WTC11 (cell line): Measurements from ENCODE around the gene CHRNG. TPM values are rescaled to one million over a fixed set of nuclear protein-coding genes. Genes with fewer than 3 reads are reported as not detected.

Experiments used
- ATAC-seq: fragments of 200-7000 bp; cut with Tn5 transposase; 2 replicates; pipeline ENCODE4 v1.10.0; 2021; ENCODE audit warnings: mild to moderate bottlenecking, moderate library complexity
- CTCF ChIA-PET: fragments of 300-600 bp; sonication (Branson Sonifier 250); formaldehyde crosslinking; loops from one replicate; lab custom pipeline; 2021; ENCODE audit warnings: antibody characterized with exemption; lab: Charles Lee
- POLR2A ChIA-PET: fragments of 350-600 bp; sonication (Branson Sonifier 250); formaldehyde crosslinking; loops from one replicate; lab custom pipeline; 2021; ENCODE audit warnings: antibody characterized with exemption; lab: Charles Lee
- DNase-seq: peaks from one replicate; pipeline ENCODE4 v3.0.0; 2021; ENCODE audit warnings: low spot score
- H3K27ac Mint-ChIP-seq: 2 replicates; pipeline ENCODE4 v1.8.0; 2021; ENCODE audit warnings: mixed read lengths
- H3K27me3 Mint-ChIP-seq: 2 replicates; pipeline ENCODE4 v1.8.0; 2021; ENCODE audit warnings: low read depth, mild to moderate bottlenecking, moderate library complexity, mixed read lengths
- H3K36me3 Mint-ChIP-seq: 2 replicates; pipeline ENCODE4 v1.8.0; 2021; ENCODE audit warnings: mixed read lengths
- H3K4me1 Mint-ChIP-seq: 2 replicates; pipeline ENCODE4 v1.8.0; 2022; ENCODE audit warnings: mixed read lengths
- H3K4me3 Mint-ChIP-seq: 2 replicates; pipeline ENCODE4 v1.8.0; 2021; ENCODE audit warnings: mild to moderate bottlenecking, moderate library complexity, mixed read lengths
- H3K9me3 Mint-ChIP-seq: 2 replicates; pipeline ENCODE4 v1.8.0; 2021; ENCODE audit warnings: mixed read lengths
- ATF2 ChIP-seq: sonication (generic); formaldehyde crosslinking; IDR thresholded peaks from 2 replicates; pipeline ENCODE4 v1.8.1; 2022; ENCODE audit warnings: low read depth, missing genetic modification reagents, borderline replicate concordance
- ATF3 ChIP-seq: sonication (generic); formaldehyde crosslinking; conservative IDR thresholded peaks from 2 replicates; pipeline ENCODE4 v1.8.1; 2022; ENCODE audit warnings: mild to moderate bottlenecking, missing genetic modification reagents
- CDX4 ChIP-seq: fragments of 250-450 bp; sonication (Bioruptor Pico); IDR thresholded peaks from 2 replicates; pipeline ENCODE4 v1.9.0; 2021; ENCODE audit warnings: moderate library complexity, mild to moderate bottlenecking, inconsistent platforms, borderline replicate concordance
- ELF4 ChIP-seq: sonication (generic); formaldehyde crosslinking; IDR thresholded peaks from 2 replicates; pipeline ENCODE4 v1.8.1; 2022; ENCODE audit warnings: low read depth, mild to moderate bottlenecking, moderate library complexity, missing genetic modification reagents
- EMX1 ChIP-seq: fragments of 250-450 bp; sonication (Bioruptor Pico); IDR thresholded peaks from 2 replicates; pipeline ENCODE4 v1.8.0; 2021; ENCODE audit warnings: mild to moderate bottlenecking
- ERG ChIP-seq: fragments of 250-450 bp; sonication (Bioruptor Pico); IDR thresholded peaks from 2 replicates; pipeline ENCODE4 v1.8.0; 2021; ENCODE audit warnings: mild to moderate bottlenecking
- FOXK1 ChIP-seq: sonication (generic); formaldehyde crosslinking; IDR thresholded peaks from 2 replicates; pipeline ENCODE4 v1.8.0; 2022; ENCODE audit warnings: mild to moderate bottlenecking, moderate library complexity, missing genetic modification reagents
- FOXP1 ChIP-seq: sonication (generic); formaldehyde crosslinking; IDR thresholded peaks from 2 replicates; pipeline ENCODE4 v1.8.0; 2022; ENCODE audit warnings: missing genetic modification reagents, mild to moderate bottlenecking, moderate library complexity, borderline replicate concordance
- HMGA2 ChIP-seq: fragments of 250-450 bp; sonication (Bioruptor Pico); IDR thresholded peaks from 2 replicates; pipeline ENCODE4 v1.4.0; 2021; ENCODE audit warnings: mild to moderate bottlenecking, moderate library complexity
- IRF2 ChIP-seq: sonication (generic); formaldehyde crosslinking; IDR thresholded peaks from 2 replicates; pipeline ENCODE4 v1.8.0; 2022; ENCODE audit warnings: low read depth, missing genetic modification reagents, borderline replicate concordance
- JAZF1 ChIP-seq: fragments of 250-450 bp; sonication (Bioruptor Pico); IDR thresholded peaks from 2 replicates; pipeline ENCODE4 v1.9.0; 2021; ENCODE audit warnings: moderate library complexity, mild to moderate bottlenecking, inconsistent platforms
- MLX ChIP-seq: sonication (generic); formaldehyde crosslinking; IDR thresholded peaks from 2 replicates; pipeline ENCODE4 v1.8.1; 2023; ENCODE audit warnings: mild to moderate bottlenecking, missing genetic modification reagents, moderate library complexity
- MXD4 ChIP-seq: fragments of 250-450 bp; sonication (Bioruptor Pico); IDR thresholded peaks from 2 replicates; pipeline ENCODE4 v1.8.0; 2021; ENCODE audit warnings: mild to moderate bottlenecking, moderate library complexity, borderline replicate concordance
- NR1H2 ChIP-seq: sonication (generic); formaldehyde crosslinking; IDR thresholded peaks from 2 replicates; pipeline ENCODE4 v1.9.0; 2021; ENCODE audit warnings: mild to moderate bottlenecking, moderate library complexity, missing genetic modification reagents
- NR3C1 ChIP-seq: sonication (generic); formaldehyde crosslinking; conservative IDR thresholded peaks from 2 replicates; pipeline ENCODE4 v1.8.1; 2023; ENCODE audit warnings: low read depth, mild to moderate bottlenecking, missing genetic modification reagents
- PRDM15 ChIP-seq: sonication (generic); formaldehyde crosslinking; IDR thresholded peaks from 2 replicates; pipeline ENCODE4 v1.8.0; 2022; ENCODE audit warnings: missing genetic modification reagents
- TEAD1 ChIP-seq: sonication (generic); formaldehyde crosslinking; IDR thresholded peaks from 2 replicates; pipeline ENCODE4 v1.8.0; 2022; ENCODE audit warnings: mild to moderate bottlenecking, missing genetic modification reagents
- TEAD4 ChIP-seq: sonication (generic); formaldehyde crosslinking; IDR thresholded peaks from 2 replicates; pipeline ENCODE4 v1.8.0; 2022; ENCODE audit warnings: mild to moderate bottlenecking, missing genetic modification reagents
- ZMAT4 ChIP-seq: fragments of 250-450 bp; sonication (Bioruptor Pico); IDR thresholded peaks from 2 replicates; pipeline ENCODE4 v1.9.0; 2021; ENCODE audit warnings: mild to moderate bottlenecking
- ZNF138 ChIP-seq: sonication (generic); formaldehyde crosslinking; conservative IDR thresholded peaks from 2 replicates; pipeline ENCODE4 v1.8.1; 2022; ENCODE audit warnings: mild to moderate bottlenecking, moderate library complexity, missing genetic modification reagents
- ZNF423 ChIP-seq: fragments of 250-450 bp; sonication (Bioruptor Pico); IDR thresholded peaks from 2 replicates; pipeline ENCODE4 v2.1.2; 2022; ENCODE audit warnings: mild to moderate bottlenecking, moderate library complexity
- ZNF532 ChIP-seq: fragments of 250-450 bp; sonication (Bioruptor Pico); IDR thresholded peaks from 2 replicates; pipeline ENCODE4 v1.9.0; 2021; ENCODE audit warnings: mild to moderate bottlenecking, borderline replicate concordance
- total RNA-seq: library from RNA; stranded (reverse); gene quantifications from 3 replicates; pipeline ENCODE4 v1.2.3, GENCODE V29; 2021

Gene CHRNG
- total RNA-seq, 1 experiment from 2014 or later: 0.20 TPM

- no peak for DNase-seq
- Mint-ChIP-seq H3K9me3 (no peaks in the 10 kb centered on the region), H3K4me1 (peaks cover 7% of the 10 kb centered on the region; the same call in 1 of the 2 replicates), H3K36me3 (no peaks in the 10 kb centered on the region), H3K4me3 (no peak overlapping the region), H3K27ac (no peak overlapping the region), H3K27me3 (peaks cover 15% of the 10 kb centered on the region)
- ATAC-seq: no peak
- CTCF ChIA-PET: interaction anchor here (0.7 to 2.7 kb wide), 2 partner anchors 8 to 278 kb away, joined by 4 to 7 read pairs; no protein-coding TSS in a partner anchor
- POLR2A ChIA-PET: no interaction called here
- TF ChIP-seq NR1H2 (CRISPR knock-in tag) (no peak), ZNF532 (CRISPR knock-in tag) (no peak), NR3C1 (CRISPR knock-in tag) (no peak), MXD4 (CRISPR knock-in tag) (no peak), ZNF423 (CRISPR knock-in tag) (no peak), IRF2 (CRISPR knock-in tag) (no peak), EMX1 (no peak), FOXK1 (CRISPR knock-in tag) (no peak)
Observed at GRCh38 chr2:232516551-232516950, 22.9 kb upstream of the CHRNG start.

- no peaks in the 10 kb centered on the region for H3K36me3 Mint-ChIP-seq
- DNase-seq (no peak), ATAC-seq (no peak)
- TF ChIP-seq FOXK1 (CRISPR knock-in tag) (no peak), ERG (no peak), HMGA2 (CRISPR knock-in tag) (no peak), ATF2 (CRISPR knock-in tag) (no peak), CDX4 (CRISPR knock-in tag) (no peak), PRDM15 (no peak), ATF3 (CRISPR knock-in tag) (no peak), MLX (CRISPR knock-in tag) (no peak), TEAD1 (CRISPR knock-in tag) (no peak), ZNF138 (CRISPR knock-in tag) (no peak), ZMAT4 (CRISPR knock-in tag) (no peak), ELF4 (CRISPR knock-in tag) (no peak), JAZF1 (CRISPR knock-in tag) (no peak), FOXP1 (no peak), MXD4 (CRISPR knock-in tag) (no peak), TEAD4 (CRISPR knock-in tag) (no peak)
- H3K27me3 Mint-ChIP-seq: peaks cover 31% of the 10 kb centered on the region
- peaks cover 7% of the 10 kb centered on the region; the same call in 1 of the 2 replicates for H3K4me1 Mint-ChIP-seq
- CTCF ChIA-PET: interaction anchor here (1.1 to 6.5 kb wide), 5 partner anchors 10 to 74 kb away, joined by 3 to 42 read pairs (median 5); partner anchors contain the start of gene ECEL1
- no peak overlapping the region for H3K4me3 Mint-ChIP-seq
- POLR2A ChIA-PET: no interaction called here
- no peaks in the 10 kb centered on the region for H3K9me3 Mint-ChIP-seq
- H3K27ac Mint-ChIP-seq: peak overlapping the region; percentile 31; the same call in 1 of the 2 replicates
Observed at GRCh38 chr2:232518844-232519243, 20.6 kb upstream of the CHRNG start.
